HepG2 (cell line): ENCODE measurements around the gene SP5. TPM values are rescaled to one million over a fixed set of nuclear protein-coding genes. Genes with fewer than 3 reads are reported as not detected.
A peak's percentile ranks its signal among the peaks of the same experiment; 100 is the strongest.

Experiments
- FOSL1 ChIP-seq: sonication (generic); formaldehyde crosslinking; IDR thresholded peaks from 2 replicates; pipeline ENCODE4 v1.9.0; 2021; ENCODE audit warnings: missing genetic modification reagents, borderline replicate concordance
- KAT8 ChIP-seq: IDR thresholded peaks from 2 replicates; pipeline ENCODE4 v1.6.1; 2016; ENCODE audit warnings: missing genetic modification reagents, missing compliant biosample characterization
- KDM3A ChIP-seq: IDR thresholded peaks from 2 replicates; pipeline ENCODE4 v1.6.1; 2018; ENCODE audit warnings: low read depth, missing compliant biosample characterization
- MAF1 ChIP-seq: sonication (generic); formaldehyde crosslinking; IDR thresholded peaks from 2 replicates; pipeline ENCODE4 v1.5.0; 2020; ENCODE audit warnings: missing genetic modification reagents, borderline replicate concordance
- NFE2 ChIP-seq: sonication (generic); formaldehyde crosslinking; IDR thresholded peaks from 2 replicates; pipeline ENCODE4 v1.4.0; 2020; ENCODE audit warnings: missing genetic modification reagents
- NFYC ChIP-seq: IDR thresholded peaks from 2 replicates; pipeline ENCODE4 v1.6.1; 2016; ENCODE audit warnings: missing genetic modification reagents, missing compliant biosample characterization
- RCOR2 ChIP-seq: IDR thresholded peaks from 2 replicates; pipeline ENCODE4 v1.6.1; 2016; ENCODE audit warnings: missing biosample characterization, missing genetic modification reagents
- SRSF9 ChIP-seq: fragments of 200-400 bp; formaldehyde crosslinking; IDR thresholded peaks from 2 replicates; pipeline ENCODE4 v1.6.1; 2018; ENCODE audit warnings: borderline replicate concordance, mild to moderate bottlenecking, low read depth, low read length; ENCODE audit not compliant: insufficient read depth, poor library complexity, severe bottlenecking
- THRA ChIP-seq: sonication (generic); formaldehyde crosslinking; IDR thresholded peaks from 2 replicates; pipeline ENCODE4 v1.4.0; 2020; ENCODE audit warnings: missing genetic modification reagents, borderline replicate concordance
- ZIK1 ChIP-seq: sonication (generic); formaldehyde crosslinking; IDR thresholded peaks from 2 replicates; pipeline ENCODE4 v1.5.0; 2020; ENCODE audit warnings: mild to moderate bottlenecking, low read depth, missing genetic modification reagents, borderline replicate concordance
- ZNF34 ChIP-seq: sonication (generic); formaldehyde crosslinking; IDR thresholded peaks from 2 replicates; pipeline ENCODE4 v1.4.0; 2020; ENCODE audit warnings: mild to moderate bottlenecking, missing genetic modification reagents, borderline replicate concordance
- ZNF691 ChIP-seq: sonication (generic); formaldehyde crosslinking; IDR thresholded peaks from 2 replicates; pipeline ENCODE4 v1.4.0; 2020; ENCODE audit warnings: missing genetic modification reagents, low read depth, mild to moderate bottlenecking, borderline replicate concordance
- ZNF746 ChIP-seq: sonication (generic); formaldehyde crosslinking; IDR thresholded peaks from 2 replicates; pipeline ENCODE4 v1.8.0; 2022; ENCODE audit warnings: mild to moderate bottlenecking, missing genetic modification reagents
- ZSCAN20 ChIP-seq: sonication (generic); formaldehyde crosslinking; IDR thresholded peaks from 2 replicates; pipeline ENCODE4 v1.4.0; 2020; ENCODE audit warnings: missing genetic modification reagents, mild to moderate bottlenecking, borderline replicate concordance
- polyA plus RNA-seq, 8 experiments: library from polyadenylated mRNA; depleted of rRNA in 3 of 8; stranded (reverse) in 7 of 8; unstranded in 1 of 8; fragments of >200 nt; fragmentation: Illumina TruSeq in 4 of 8; extraction: Trizol in 4 of 8; gene quantifications; 2 replicates each; pipeline versions ENCODE4 v1.2.1 to v1.2.3, GENCODE V29; 2011 to 2016; ENCODE audit warnings: low read depth in 4 of 8, missing spikeins in 1 of 8, mixed read lengths in 1 of 8; ENCODE audit not compliant: insufficient read depth in 1 of 8
- total RNA-seq, 5 experiments: library from RNA; depleted of rRNA; stranded (reverse); fragments of >200 nt; fragmentation: Illumina TruSeq; extraction: Trizol; gene quantifications; 2 replicates each; pipeline ENCODE4 v1.2.3, GENCODE V29; 2016; ENCODE audit warnings: low read depth in 1 of 5
- TF ChIP-seq, protein P1 (sequence below): sonication (generic); formaldehyde crosslinking; IDR thresholded peaks from 2 replicates; pipeline ENCODE4 v1.4.0; 2020; ENCODE audit warnings: mild to moderate bottlenecking, missing genetic modification reagents
- TF ChIP-seq, protein P2 (sequence below): sonication (generic); formaldehyde crosslinking; IDR thresholded peaks from 2 replicates; pipeline ENCODE4 v1.4.0; 2020; ENCODE audit warnings: missing genetic modification reagents
- TF ChIP-seq, protein P3 (sequence below): sonication (generic); formaldehyde crosslinking; IDR thresholded peaks from 2 replicates; pipeline ENCODE4 v1.4.0; 2020; ENCODE audit warnings: missing genetic modification reagents, mild to moderate bottlenecking, borderline replicate concordance

SP5 gene
- total and polyA plus RNA-seq, 2 of the 13 experiments (the other 11 are each of a cell fraction or from before 2014, with no cell fraction given) = 50.8 to 119 TPM

GRCh38 chr2:170717991-170718589, 3.0 kb downstream of the SP5 start (continued):
- no peak for TF ChIP-seq SRSF9
- no peak for TF ChIP-seq ZNF746 (CRISPR knock-in tag)
- no peak for TF ChIP-seq ZNF34 (CRISPR knock-in tag)
- no peak for TF ChIP-seq ZSCAN20 (CRISPR knock-in tag)
- TF ChIP-seq, protein P1, sequence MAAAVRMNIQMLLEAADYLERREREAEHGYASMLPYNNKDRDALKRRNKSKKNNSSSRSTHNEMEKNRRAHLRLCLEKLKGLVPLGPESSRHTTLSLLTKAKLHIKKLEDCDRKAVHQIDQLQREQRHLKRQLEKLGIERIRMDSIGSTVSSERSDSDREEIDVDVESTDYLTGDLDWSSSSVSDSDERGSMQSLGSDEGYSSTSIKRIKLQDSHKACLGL (CRISPR knock-in tag) = no peak
- TF ChIP-seq NFE2 (CRISPR knock-in tag) = no peak
- TF ChIP-seq NFYC = no peak
- TF ChIP-seq, protein P2, sequence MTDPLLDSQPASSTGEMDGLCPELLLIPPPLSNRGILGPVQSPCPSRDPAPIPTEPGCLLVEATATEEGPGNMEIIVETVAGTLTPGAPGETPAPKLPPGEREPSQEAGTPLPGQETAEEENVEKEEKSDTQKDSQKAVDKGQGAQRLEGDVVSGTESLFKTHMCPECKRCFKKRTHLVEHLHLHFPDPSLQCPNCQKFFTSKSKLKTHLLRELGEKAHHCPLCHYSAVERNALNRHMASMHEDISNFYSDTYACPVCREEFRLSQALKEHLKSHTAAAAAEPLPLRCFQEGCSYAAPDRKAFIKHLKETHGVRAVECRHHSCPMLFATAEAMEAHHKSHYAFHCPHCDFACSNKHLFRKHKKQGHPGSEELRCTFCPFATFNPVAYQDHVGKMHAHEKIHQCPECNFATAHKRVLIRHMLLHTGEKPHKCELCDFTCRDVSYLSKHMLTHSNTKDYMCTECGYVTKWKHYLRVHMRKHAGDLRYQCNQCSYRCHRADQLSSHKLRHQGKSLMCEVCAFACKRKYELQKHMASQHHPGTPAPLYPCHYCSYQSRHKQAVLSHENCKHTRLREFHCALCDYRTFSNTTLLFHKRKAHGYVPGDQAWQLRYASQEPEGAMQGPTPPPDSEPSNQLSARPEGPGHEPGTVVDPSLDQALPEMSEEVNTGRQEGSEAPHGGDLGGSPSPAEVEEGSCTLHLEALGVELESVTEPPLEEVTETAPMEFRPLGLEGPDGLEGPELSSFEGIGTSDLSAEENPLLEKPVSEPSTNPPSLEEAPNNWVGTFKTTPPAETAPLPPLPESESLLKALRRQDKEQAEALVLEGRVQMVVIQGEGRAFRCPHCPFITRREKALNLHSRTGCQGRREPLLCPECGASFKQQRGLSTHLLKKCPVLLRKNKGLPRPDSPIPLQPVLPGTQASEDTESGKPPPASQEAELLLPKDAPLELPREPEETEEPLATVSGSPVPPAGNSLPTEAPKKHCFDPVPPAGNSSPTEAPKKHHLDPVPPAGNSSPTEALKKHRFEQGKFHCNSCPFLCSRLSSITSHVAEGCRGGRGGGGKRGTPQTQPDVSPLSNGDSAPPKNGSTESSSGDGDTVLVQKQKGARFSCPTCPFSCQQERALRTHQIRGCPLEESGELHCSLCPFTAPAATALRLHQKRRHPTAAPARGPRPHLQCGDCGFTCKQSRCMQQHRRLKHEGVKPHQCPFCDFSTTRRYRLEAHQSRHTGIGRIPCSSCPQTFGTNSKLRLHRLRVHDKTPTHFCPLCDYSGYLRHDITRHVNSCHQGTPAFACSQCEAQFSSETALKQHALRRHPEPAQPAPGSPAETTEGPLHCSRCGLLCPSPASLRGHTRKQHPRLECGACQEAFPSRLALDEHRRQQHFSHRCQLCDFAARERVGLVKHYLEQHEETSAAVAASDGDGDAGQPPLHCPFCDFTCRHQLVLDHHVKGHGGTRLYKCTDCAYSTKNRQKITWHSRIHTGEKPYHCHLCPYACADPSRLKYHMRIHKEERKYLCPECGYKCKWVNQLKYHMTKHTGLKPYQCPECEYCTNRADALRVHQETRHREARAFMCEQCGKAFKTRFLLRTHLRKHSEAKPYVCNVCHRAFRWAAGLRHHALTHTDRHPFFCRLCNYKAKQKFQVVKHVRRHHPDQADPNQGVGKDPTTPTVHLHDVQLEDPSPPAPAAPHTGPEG (CRISPR knock-in tag) = peak; percentile 68; the same call in 1 of the 2 replicates
- 0 out of 2 replicates have a peak, but pooled peaks have one; percentile 57 for TF ChIP-seq MAF1 (CRISPR knock-in tag)
- TF ChIP-seq THRA (CRISPR knock-in tag) = no peak
- no peak for TF ChIP-seq KDM3A (CRISPR knock-in tag)
- TF ChIP-seq KAT8 (CRISPR knock-in tag) = no peak
- no peak for TF ChIP-seq FOSL1 (CRISPR knock-in tag)
- no peak for TF ChIP-seq ZIK1 (CRISPR knock-in tag)
- no peak for TF ChIP-seq RCOR2
- no peak for TF ChIP-seq ZNF691 (CRISPR knock-in tag)
- TF ChIP-seq, protein P3, sequence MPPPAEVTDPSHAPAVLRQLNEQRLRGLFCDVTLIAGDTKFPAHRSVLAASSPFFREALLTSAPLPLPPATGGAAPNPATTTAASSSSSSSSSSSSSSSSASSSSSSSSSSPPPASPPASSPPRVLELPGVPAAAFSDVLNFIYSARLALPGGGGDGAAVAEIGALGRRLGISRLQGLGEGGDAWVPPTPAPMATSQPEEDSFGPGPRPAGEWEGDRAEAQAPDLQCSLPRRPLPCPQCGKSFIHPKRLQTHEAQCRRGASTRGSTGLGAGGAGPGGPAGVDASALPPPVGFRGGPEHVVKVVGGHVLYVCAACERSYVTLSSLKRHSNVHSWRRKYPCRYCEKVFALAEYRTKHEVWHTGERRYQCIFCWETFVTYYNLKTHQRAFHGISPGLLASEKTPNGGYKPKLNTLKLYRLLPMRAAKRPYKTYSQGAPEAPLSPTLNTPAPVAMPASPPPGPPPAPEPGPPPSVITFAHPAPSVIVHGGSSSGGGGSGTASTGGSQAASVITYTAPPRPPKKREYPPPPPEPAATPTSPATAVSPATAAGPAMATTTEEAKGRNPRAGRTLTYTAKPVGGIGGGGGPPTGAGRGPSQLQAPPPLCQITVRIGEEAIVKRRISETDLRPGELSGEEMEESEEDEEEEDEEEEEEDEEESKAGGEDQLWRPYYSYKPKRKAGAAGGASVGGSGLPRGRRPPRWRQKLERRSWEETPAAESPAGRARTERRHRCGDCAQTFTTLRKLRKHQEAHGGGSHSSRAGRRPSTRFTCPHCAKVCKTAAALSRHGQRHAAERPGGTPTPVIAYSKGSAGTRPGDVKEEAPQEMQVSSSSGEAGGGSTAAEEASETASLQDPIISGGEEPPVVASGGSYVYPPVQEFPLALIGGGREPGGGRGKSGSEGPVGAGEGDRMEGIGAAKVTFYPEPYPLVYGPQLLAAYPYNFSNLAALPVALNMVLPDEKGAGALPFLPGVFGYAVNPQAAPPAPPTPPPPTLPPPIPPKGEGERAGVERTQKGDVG (CRISPR knock-in tag) = no peak
